Measurements from ENCODE around the gene SPEN.

GRCh38 chr1:15847893-15848142 lies 311 bp downstream of the SPEN start:
- no peak for TF ChIP-seq LCOR (CRISPR knock-in tag; IDR thresholded peaks at IDR 0.05)
- peak in 1 of 2 experiments; percentile 30; a peak in 1 of 4 replicates for TF ChIP-seq UBTF (IDR thresholded peaks at IDR 0.05; ENCODE audit: borderline replicate concordance in 1 of 2, low read depth in 2 of 2, low read length in 2 of 2)
- TF ChIP-seq BCL6 (CRISPR knock-in tag; IDR thresholded peaks at IDR 0.05), result no peak
- TF ChIP-seq ZC3H4 (CRISPR knock-in tag; IDR thresholded peaks at IDR 0.05; ENCODE audit: borderline replicate concordance), result no peak
- TF ChIP-seq ZNF717 (CRISPR knock-in tag; IDR thresholded peaks at IDR 0.05), result no peak
- no peak for TF ChIP-seq CTCF (IDR thresholded peaks at IDR 0.05 in 2 of 3, conservative IDR thresholded peaks at IDR 0.05 in 1 of 3; ENCODE audit: insufficient read depth in 2 of 3, low read depth in 1 of 3, low read length in 3 of 3)
- TF ChIP-seq ZNF384 (IDR thresholded peaks at IDR 0.05; ENCODE audit: low read depth, low read length), result no peak
- no peak for TF ChIP-seq FOXK2 (conservative IDR thresholded peaks at IDR 0.05 in 1 of 2, IDR thresholded peaks at IDR 0.05 in 1 of 2; ENCODE audit: low read depth in 2 of 2)
- no peak for TF ChIP-seq ATF3 (IDR thresholded peaks at IDR 0.05)
- no peak for TF ChIP-seq ATF3 (CRISPR knock-in tag; conservative IDR thresholded peaks at IDR 0.05)
- TF ChIP-seq ELF1 (tag; IDR thresholded peaks at IDR 0.05), result no peak

Data from K562 (cell line).